ENCODE measurements around the gene GFI1B.
"Not testable (repeated sequence)": the region's sequence is repeated elsewhere in the genome, so short reads cannot be mapped to it uniquely, and the experiment has no call there.

Gene GFI1B

DNA sequence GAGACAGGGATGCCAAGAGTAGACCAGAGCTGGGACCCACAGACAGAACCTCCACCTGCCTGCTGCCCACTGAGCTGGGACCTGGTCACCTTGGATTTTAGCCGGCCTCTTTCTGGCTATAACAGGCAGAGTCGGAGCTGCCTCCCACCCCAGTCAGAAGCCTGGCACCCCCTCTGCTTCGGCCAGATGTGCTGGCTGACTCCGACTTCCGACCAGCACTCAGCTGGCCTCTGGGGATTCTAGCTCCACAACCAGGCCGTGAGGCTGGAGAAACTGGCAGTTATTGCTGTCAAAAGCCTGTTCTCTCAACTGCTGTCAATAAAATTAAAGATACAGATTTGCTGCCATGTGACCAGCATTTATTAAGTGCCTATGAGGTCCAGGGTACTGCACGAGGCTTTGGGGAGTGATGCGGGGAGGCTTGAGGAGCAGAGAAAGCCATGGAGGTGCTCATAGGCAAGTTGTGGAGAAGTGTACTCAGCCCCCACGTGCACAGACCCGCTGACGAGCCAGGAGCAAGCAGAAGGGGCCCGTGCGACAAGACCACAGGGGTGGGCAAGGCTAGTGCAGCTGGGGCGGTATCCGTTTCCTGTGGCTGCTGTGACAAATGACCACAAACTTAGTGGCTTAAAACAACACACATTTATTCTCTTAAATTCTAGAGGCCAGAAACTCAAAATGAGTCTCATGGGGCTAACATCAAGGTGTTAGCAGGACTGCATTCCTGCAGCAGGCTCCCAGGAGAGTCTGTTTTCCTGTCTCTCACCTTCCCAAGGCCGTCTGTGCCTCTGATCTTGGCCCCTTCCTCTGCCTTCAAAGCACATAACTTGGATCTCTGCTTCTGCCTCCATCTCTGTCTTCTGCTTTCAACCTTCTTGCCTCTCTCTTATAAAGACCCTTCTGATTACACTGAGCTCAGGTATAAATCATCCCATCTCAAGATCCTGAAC is 13.1 kb downstream of the GFI1B start:
- DNase-seq: no peak

DNA sequence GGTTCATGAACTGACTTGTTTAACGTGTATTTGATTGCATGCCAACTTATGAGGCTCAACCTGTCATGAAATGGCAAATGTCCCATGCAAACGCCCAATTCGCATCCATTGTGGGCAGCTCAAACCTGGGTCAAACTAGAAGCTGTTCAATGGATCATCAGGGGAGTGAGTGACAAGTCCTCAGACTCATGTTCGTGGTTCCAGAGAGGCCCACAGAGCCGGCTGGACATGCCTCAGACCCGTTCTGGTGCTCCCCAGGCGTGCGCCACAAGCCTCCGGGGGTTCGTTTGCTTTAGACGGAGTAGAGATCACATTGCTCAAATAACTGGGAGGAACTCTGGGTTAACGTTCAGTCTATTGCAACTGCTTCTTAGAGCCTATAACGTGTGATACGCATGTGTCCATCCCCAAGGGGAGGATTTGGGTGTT is 15.0 kb downstream of the GFI1B start:
- DNase-seq: no peak

DNA sequence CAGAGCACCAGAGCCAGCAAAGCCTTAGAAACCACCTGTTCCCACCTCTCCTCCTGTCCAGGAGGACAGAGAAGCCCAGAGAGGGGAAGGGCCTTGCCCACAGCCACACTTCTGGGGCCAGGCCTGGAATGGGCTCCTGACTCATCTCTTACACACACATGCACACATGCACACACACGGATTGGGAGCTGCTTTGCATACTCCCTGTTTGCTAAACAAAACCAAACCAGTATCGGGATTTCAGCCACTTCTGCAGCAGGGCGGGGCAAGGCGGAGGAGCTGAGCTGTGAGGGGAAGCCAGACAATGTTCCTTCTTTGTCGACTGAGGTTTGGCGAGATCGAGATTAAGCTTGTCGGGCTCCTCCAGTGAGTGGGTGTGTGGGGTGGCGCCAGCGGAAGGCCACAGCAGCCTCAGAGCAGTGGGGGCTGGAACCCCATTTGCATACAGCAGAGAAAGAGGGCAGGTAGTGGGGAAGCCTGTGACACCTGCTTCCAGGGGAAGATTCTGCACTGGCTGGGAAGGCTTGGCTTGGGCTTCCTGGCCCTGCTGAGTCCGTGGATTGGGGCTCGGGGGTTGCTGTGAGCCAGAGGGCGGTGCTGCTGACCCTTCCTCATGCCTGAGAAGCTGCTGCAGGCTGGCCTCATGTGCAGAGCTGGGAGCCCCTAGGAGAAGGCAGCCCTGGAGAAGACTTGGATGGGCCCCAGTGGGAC is 16.1 kb downstream of the GFI1B start:
- DNase-seq: no peak

DNA sequence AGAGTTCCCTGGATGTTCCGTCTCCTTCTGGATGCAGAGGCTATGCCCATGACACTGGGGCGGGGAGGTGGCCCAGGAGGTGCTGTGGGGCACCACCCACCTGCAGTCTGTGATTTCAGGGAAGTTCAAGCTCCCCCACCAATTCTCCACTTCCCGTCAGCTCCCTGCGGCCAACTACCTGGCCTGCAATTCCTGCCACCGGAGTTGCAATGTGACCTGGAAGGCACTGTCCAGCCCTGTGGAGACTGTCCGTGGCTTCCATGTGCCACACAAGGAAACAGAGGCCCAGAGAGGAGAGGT is 16.6 kb downstream of the GFI1B start:
- no peak for DNase-seq

DNA sequence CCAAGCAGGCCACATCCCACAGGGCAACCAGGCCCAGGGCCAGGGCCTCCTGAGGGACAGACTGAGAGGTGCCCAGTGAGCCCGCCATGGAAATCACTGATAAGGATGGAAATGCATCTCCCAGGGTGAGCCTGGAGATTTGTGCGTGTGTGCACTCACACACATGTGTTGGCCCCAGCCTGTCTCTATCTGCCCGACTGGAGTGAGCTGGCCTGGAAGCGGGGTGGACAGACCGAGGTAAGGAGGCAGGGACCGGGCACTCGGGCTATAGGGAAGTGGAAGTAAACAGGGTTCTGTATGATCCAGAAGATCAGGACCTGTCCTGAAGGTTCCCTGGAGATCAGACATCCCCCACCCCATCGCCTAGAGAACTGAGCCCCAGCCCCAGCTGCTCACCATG is 17.4 kb downstream of the GFI1B start:
- DNase-seq: no peak

GRCh38 chr9:132996526-132996925 is 18.0 kb downstream of the GFI1B start:
- DNase-seq: no peak

DNA sequence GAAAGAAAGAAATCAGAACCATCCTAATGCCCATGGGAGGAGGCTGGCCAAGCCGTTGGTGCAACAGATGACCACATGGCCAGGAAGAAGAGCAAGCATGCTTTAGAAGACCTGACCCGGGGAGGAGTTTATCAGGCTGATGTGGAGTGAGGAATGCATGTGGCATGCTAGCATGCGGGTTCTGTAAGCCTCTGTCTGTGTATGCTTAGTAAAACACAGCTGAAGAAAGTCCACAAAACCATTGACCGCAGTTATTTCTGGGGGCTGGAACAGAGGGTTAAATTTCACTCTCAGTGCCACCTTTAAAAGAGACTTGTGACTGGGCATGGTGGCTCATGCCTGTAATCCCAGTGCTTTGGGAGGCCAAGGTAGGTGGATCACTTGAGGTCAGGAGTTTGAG is 19.1 kb downstream of the GFI1B start:
- DNase-seq: no peak

DNA sequence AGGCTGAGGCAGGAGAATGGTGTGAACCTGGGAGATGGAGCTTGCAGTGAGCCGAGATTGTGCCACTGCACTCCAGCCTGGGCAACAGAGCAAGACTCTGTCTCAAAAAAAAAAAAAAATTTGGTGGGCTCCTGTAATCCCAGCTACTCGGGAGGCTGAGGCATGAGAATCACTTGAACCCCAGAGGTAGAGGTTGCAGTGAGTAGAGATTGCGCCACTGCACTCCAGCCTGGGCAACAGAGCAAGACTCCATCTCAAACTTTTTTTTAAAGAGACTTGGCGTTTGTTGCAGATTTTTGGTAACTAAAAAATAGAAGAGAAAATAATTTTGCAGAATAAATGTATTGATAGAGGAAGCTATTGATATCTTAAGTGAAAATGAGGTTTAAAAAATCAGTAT is 19.7 kb downstream of the GFI1B start:
- not testable (repeated sequence) for DNase-seq

DNA sequence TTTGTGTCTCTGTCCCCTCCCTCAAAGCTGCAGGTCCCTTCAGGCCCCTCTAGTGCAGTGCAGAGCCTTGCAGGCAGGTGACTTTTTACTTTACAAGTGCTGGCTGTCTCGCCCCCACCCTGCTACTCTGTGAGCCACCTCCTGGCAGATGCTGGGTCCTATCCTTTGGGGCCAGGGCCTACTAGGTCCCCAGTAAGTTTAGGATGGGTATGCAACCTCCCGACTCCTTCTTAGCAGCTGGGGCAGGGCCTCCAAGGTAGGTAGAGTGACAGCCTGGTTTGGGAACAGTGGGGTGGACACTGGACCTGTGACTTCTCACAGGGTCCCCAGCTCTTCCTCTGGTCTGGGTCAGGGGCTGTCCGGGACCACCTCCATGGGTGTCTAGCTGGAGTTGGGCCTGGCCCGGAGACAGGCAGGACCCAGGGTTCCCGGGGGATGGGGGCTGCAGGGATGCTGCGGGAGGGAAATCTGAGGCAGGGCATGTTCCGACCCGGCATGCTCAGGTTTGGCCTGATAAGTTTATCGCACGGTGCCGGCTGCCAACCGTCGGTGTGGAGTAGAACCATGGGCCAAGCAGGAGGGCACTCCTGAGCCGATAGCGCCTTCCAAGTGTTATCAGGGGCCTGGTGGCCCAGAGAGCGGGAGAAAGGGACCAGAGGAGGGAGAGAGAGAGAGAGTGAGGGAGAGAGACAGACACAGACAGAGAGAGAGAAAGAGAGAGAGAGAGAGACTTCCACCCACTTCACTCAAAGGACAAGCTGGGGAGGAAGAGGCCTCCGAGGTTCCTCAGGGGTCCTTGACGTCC is 20.5 kb downstream of the GFI1B start:
- no peak for DNase-seq

DNA sequence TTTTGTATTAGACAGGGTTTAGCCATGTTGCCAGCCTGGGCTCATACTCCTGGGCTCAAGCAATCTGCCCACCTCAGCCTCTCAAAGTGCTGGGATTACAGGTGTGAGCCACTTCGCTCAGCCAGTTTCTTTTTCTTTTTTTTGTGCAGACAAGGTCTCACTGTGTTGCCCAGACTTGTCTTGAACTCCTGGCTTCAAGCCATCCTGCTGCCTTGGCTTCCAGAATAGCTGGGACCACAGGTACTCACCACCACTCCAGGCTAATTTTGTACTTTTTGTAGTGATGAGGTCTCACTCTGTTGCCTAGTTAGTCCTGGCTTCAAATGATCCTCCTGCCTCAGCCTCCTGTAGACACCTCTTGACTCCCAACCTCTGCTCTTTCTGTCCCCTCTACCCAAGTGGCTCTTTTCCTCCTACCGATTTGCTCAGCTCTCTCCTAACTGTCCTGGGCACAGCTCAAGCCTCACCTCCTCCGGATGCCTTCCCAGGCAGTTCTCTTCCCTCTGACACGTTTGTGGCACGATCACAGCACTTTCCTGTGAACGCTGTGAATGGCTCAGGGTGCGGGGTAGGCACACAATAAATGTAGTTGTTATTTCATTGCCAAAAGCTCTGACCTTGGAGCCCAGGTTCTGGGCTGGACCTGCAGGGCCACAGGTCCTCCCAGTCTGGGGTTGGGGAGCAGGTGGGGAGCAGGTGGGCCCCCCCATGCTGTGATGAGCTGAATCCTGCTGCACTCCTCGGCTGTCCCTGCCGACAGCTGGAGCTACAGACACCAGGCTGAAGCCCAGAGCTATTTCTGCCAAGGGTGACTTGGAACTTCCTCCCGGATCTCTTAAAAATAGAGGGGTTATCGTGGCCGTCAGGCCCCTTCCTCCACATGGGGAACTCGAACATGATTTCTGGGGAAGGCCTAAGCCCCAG is 23.9 kb downstream of the GFI1B start:
- no peak for DNase-seq

- no peak for DNase-seq
These were observed 24.6 kb downstream of the GFI1B start for GRCh38 chr9:133003071-133003461.

GRCh38 chr9:133003671-133004090 is 25.2 kb downstream of the GFI1B start:
- DNase-seq: no peak

- no peak for DNase-seq
These were observed 25.9 kb downstream of the GFI1B start for GRCh38 chr9:133004091-133004998.

DNA sequence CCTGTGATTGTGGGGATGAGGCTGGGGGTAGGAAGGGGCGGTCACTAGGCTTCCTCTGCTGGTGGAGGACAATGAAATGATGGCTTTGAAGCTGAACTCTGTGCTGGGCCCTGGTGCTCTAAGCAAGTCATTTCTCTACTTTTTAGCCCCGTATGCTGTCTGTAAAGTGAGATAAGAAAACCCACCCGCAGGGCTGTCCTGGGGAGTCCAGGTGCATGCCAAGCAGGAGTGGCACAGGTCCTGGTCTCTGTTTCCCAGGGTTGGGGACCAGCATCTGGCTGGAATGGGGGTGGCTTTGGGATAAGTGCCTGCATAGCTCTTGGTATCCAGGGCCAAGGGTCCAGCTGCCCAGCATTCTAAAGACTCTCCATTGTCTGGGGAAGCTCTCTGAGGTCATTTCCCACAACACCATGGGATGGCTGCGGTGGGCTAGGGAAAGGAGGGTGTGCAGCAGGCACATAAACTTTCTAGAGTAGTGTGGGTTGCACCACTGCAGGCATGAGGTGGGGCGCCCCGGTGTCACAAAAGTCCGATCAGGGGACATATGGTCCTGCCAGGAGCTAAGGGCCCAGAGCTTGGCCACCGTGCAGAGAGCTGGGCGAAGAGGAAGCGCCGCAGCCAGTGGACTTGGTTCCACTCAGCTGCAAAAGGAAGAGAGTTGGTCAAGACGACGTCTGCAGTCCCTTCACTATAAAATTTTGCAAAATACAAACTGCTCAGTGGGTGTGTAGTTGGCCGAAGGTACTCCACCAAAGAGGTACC is 26.7 kb downstream of the GFI1B start:
- no peak for DNase-seq

GRCh38 chr9:133005957-133006356 is 27.5 kb downstream of the GFI1B start:
- no peak for DNase-seq

DNA sequence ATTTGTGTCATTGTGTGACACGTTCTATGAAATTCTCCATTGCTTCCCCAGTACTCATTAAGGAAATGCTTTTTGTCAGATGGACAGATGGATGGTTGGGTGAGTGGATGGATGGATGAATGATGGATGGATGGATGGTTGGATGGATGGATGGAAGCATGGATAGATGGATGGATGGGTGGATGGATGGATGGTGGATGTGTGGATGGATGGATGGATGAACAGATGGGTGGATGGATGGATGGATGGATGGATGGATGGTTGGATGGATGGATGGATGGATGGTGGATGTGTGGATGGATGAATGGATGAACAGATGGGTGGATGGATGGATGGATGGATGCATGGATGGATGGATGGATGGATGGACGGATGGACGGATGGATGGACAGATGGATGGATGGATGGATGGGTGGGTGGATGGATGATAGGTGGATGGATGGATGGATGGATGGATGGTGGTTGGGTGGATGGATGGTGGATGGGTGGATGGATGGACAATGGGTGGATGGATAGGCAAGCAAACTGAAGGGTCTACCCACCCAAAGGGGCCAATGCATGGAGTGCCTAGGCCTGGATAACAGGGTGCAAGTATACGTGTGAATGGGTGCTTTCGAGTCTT is 28.3 kb downstream of the GFI1B start:
- DNase-seq: no peak

DNA sequence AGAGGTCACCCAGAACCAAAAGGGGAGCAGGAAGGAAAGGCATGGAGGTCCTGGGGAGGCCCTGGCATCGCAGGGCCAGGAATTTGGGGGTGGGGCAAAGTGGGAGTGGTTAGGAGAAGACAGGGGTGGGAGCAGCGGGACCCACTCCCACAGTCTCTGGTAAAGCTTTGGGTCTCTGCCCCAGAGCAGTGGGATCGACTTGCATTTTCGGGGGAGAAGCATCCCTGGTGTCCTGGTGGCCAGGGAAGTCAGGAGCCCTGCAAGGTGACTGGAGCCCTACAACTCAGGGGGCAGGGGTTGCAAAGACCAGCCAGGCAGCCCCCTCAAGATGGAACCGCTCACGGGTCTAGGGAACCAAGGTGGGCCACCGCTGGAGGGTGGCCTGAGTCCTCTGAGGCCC is 29.9 kb downstream of the GFI1B start:
- DNase-seq: no peak

DNA sequence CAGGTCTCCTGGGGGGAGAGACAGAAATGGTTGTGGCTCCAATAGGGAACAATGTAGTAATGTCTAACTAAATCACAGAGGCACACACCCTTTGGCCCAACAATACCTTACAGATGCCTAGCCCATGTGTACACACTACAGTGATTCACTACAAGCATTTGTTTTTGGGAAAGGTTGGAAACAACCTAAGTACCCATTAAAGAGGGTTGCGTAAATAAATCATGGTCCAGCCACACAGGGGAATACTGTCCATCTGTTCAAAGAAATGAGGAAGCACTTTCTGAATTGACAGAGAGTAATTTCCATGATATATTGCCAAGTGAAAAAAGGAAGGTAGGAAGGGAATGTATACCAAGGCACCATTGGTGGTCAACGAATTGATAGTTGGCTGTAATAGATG is 30.3 kb downstream of the GFI1B start:
- DNase-seq: no peak

- DNase-seq: no peak
These were observed 31.6 kb downstream of the GFI1B start for GRCh38 chr9:133009906-133010582.

All from central memory CD4-positive, alpha-beta T cell (primary cell).